ENCODE results near the gene DNAJC11.

DNA sequence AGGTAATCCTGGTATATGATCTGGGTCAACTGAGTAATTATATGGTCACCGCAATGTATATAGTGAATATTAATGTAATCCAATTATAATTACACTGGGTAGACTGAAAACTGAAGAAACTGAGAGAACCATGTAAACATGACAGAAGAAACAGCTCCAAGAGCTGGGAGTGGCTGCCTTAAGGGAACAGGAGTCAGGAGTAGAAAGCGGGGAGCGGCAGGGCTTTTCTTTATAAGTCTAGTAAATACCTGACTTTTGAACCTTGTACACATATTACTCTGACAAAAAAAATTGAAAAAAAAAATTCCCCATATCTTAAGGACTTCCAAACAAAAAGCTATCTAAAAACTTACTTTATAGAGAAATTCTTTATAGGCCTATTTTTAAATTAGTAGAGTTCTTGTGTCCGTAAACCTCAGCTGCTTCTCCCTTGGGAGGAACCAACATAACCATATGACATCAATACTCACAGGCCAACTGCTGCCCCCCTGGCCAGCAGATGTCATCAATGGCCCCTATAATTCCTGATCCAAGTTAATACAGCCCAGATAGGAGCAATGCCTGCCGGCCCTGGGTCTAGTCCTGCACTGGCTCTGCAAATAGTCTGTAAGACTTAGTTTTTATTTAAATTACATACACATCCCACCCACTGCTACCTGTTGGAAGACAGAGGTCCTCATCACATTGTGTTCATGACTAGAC lies 43.1 kb downstream of the DNAJC11 start:
- TF ChIP-seq, protein P1, sequence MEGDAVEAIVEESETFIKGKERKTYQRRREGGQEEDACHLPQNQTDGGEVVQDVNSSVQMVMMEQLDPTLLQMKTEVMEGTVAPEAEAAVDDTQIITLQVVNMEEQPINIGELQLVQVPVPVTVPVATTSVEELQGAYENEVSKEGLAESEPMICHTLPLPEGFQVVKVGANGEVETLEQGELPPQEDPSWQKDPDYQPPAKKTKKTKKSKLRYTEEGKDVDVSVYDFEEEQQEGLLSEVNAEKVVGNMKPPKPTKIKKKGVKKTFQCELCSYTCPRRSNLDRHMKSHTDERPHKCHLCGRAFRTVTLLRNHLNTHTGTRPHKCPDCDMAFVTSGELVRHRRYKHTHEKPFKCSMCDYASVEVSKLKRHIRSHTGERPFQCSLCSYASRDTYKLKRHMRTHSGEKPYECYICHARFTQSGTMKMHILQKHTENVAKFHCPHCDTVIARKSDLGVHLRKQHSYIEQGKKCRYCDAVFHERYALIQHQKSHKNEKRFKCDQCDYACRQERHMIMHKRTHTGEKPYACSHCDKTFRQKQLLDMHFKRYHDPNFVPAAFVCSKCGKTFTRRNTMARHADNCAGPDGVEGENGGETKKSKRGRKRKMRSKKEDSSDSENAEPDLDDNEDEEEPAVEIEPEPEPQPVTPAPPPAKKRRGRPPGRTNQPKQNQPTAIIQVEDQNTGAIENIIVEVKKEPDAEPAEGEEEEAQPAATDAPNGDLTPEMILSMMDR (IDR thresholded peaks at IDR 0.05), result no peak
- no peak for TF ChIP-seq POLR2A (IDR thresholded peaks at IDR 0.05)

Data from Peyer's patch (tissue), 4 donors.